GM21619 (cell line): ENCODE measurements around the gene ATP6V0E2.
A peak's percentile ranks its signal among the peaks of the same experiment; 100 is the strongest.

ENCODE experiments used
- ATAC-seq: cut with Tn5 transposase; IDR thresholded peaks from one replicate; pipeline ENCODE4 v1.9.1; 2021; ENCODE audit not compliant: unreplicated experiment

Gene ATP6V0E2

DNA sequence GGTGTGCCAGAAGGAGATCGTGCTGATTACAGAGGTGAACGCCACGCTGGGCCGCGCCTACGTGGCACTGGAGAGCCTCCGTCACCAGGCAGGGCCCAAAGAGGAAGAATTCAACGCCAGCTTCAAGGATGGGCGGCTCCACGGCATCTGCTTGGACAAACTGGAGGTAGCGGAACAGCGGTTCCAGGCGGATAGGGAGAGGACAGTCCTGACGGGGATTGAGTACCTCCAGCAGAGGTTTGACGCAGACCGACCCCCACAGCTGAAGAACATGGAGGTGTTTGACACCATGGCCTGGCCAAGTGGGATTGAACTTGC lies 12.1 kb upstream of the ATP6V0E2 start:
- ATAC-seq = no peak

GRCh38 chr7:149862156-149862555 lies 11.6 kb upstream of the ATP6V0E2 start:
- ATAC-seq = no peak

GRCh38 chr7:149863500-149863899 lies 10.3 kb upstream of the ATP6V0E2 start:
- no peak for ATAC-seq

DNA sequence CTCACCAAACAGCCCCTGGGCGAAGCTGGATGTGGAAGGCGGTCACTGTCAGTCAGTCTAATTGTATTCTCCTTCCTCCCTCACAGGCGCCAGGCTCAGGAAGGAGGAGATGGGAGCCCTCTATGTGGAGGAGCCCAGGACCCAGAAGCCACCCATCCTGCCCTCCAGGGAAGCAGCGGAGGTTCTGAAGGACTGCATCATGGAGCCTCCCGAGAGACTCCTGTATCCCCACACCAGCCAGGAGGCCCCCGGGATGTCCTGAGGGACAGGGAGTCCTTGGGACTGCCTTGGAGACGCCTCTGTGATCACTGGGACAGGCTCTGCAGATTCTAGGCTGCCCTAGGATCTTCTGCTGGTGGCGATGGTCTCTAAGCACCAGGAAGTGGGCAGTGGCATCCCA lies 9.7 kb upstream of the ATP6V0E2 start:
- no peak for ATAC-seq

- ATAC-seq = no peak
Measured at GRCh38 chr7:149864751-149865150, 9.0 kb upstream of the ATP6V0E2 start.

DNA sequence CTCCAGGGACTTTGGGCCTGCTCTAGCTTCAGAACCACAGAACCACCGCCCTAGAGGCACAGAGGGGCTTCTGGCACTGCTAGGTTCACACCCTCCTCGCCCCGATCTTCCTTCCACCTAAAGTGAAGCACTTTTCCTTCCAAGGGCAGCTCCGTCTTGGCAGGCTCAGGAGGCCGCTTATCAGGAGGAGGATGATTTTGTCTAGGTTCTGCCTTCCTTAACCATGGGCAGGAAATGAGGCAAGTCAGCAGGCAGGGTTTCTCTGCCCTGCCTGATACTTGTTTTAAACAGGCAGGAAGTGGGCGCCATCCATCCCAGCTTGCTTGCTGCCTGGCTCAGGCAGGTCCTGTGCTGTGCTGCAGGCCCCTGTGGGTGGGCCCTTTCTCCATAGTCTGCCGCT lies 8.3 kb upstream of the ATP6V0E2 start:
- ATAC-seq = no peak

GRCh38 chr7:149866139-149866778 lies 7.5 kb upstream of the ATP6V0E2 start:
- no peak for ATAC-seq

GRCh38 chr7:149866779-149867447 lies 6.9 kb upstream of the ATP6V0E2 start:
- ATAC-seq = no peak

GRCh38 chr7:149867762-149868622 lies 5.8 kb upstream of the ATP6V0E2 start:
- no peak for ATAC-seq

DNA sequence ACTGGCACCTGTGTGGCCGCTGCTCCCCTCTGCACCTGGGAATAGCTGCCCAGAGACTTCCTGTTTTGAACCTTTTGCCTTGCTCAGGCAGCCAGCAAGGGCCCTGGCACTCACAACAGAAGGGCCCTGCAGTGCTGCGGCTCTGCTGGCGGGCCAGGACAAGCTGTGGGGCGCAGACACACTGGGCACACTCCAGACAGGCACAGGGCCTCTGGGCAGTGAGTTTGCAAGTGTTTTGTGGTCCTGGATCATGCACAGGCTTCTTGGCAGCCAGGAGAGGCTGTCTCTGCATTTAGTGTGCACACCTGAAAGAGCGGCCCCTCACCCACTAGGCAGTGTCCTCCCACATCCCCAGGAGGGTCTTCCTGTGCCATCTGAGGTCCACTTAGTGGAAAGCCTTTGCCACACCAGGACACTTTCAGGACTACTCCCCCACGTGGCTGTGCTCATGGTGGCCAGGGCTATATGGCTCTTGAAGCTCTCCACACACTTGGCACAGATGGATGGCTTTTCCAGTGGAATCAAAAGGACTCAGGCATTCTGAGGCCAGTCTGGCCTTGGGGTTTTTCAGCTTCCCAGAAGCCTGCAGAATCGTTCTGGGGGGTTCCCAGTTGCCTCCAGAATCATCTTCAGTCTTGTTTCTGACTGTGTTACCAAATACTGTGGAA lies 5.0 kb upstream of the ATP6V0E2 start:
- ATAC-seq = no peak

- ATAC-seq = no peak
Measured at GRCh38 chr7:149869291-149869650, 4.5 kb upstream of the ATP6V0E2 start.

- ATAC-seq = no peak
Measured at GRCh38 chr7:149869867-149870266, 3.9 kb upstream of the ATP6V0E2 start.

DNA sequence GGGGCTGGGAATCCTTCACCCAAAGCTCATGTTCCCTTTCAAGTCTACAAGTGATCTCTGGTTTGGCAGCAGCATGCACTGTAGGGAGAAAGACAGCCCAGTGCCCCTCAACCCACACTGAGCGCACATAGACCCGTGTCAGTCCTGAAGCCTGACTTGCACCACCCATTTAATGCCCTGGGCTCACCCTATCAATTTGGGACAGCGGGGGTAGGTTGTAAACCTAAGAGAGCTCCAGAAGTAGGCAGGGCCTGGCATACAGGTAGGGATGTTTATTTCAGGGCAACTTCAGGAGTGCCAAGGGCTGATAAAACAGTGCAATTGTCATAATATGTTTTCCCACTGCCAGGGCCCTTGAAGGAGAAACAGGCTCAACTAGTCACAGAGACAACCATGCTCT lies 3.5 kb upstream of the ATP6V0E2 start:
- ATAC-seq = no peak

- no peak for ATAC-seq
Measured at GRCh38 chr7:149870701-149871483, 2.9 kb upstream of the ATP6V0E2 start.

DNA sequence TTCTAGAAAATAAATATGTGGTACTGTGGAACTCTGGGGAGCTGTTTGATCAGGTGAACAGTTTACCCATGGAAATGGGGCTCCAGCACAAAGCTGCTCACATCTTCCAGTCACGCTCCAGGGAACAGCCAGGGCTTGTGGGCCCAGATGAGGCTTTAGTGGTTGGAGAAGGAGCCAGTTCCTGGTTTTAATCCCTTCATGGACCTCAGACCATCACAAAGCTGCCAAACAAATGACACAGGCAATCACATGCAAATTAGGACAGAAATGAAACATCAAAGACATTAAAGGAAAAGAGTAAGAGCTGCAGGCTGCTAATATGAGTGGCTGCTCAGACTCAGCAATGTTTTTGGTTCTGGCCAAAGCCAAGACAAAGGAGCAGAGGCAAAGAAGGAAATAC lies 2.2 kb upstream of the ATP6V0E2 start:
- ATAC-seq = no peak

GRCh38 chr7:149872419-149873073 lies 1.2 kb upstream of the ATP6V0E2 start:
- ATAC-seq = peak; percentile 18

GRCh38 chr7:149873970-149874643 lies 338 bp downstream of the ATP6V0E2 start:
- peak; percentile 26 for ATAC-seq

DNA sequence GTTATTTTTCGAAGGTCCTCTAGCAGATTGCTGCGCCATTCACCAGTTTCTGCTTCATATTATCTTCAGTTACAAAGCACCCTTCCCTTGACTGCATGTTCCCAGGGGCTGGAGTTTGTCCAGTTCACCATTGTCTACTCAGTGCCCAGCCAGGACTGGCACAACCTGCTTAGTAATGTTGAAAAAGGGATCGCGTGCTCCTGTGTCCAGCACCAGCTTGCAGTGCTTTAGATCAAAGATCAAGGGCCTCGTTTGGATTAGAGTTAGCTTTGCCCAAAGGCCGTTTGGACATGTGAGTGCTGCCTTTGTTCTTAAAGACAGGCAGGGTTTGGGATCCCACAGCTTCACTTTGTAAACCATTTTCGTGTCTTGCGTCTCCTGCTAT lies 867 bp downstream of the ATP6V0E2 start:
- ATAC-seq = no peak

DNA sequence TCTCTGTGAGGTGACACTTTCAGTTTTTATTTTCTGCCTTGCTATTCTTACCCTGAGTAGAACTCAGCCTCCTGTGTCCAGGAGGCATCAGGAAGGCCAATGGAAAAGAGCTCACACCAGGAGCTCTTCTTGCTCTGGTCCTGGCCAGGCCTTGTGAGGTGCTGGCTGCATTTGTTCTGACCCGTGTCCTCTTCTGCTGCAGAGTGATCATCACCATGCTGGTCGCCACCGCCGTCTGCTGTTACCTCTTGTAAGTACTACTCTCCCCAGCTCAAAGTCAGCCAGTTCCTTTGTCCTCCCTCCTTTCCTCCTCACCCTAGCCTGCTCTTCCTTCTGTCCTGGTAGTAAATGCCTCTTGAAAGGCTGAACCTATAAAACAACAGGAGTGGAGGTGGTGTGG lies 1.6 kb downstream of the ATP6V0E2 start:
- ATAC-seq = no peak
